Bronchial epithelial cell (primary cell): ENCODE data around the gene DNAJB5. TPM values are rescaled to one million over a fixed set of nuclear protein-coding genes. Genes with fewer than 3 reads are reported as not detected.

Experiments used
- DNase-seq: peaks from one replicate; pipeline ENCODE4 v3.0.0-alpha.2; 2010; ENCODE audit warnings: low read depth
- FAIRE-seq: peaks from 2 replicates; lab custom pipeline; 2011; peaks lifted over from hg19 to GRCh38; lab: Jason Lieb, UNC
- H3K27me3 ChIP-seq: 2 replicates; pipeline ENCODE4 v1.5.1; 2011; ENCODE audit warnings: low read length; ENCODE audit not compliant: control insufficient read depth, insufficient read depth
- H3K36me3 ChIP-seq: 2 replicates; pipeline ENCODE4 v1.5.1; 2011; ENCODE audit warnings: low read length; ENCODE audit not compliant: control insufficient read depth, insufficient read depth
- H3K4me3 ChIP-seq: 2 replicates; pipeline ENCODE4 v1.5.1; 2011; ENCODE audit warnings: mild to moderate bottlenecking, low read depth, low read length, control low read depth
- total RNA-seq: library from RNA; depleted of rRNA; stranded (reverse); fragments of >200 nt; gene quantifications from 2 replicates; pipeline ENCODE4 v1.2.1, GENCODE V29; 2014
- TF ChIP-seq, protein P1 (sequence below): IDR thresholded peaks from 2 replicates; pipeline ENCODE4 v1.5.1; 2011; ENCODE audit warnings: mild to moderate bottlenecking, moderate library complexity, low read length, control low read depth, inconsistent platforms; ENCODE audit not compliant: insufficient read depth, severe bottlenecking

DNAJB5 gene
- total RNA-seq, 1 donor from 2014 or later = 8.2 TPM

DNA sequence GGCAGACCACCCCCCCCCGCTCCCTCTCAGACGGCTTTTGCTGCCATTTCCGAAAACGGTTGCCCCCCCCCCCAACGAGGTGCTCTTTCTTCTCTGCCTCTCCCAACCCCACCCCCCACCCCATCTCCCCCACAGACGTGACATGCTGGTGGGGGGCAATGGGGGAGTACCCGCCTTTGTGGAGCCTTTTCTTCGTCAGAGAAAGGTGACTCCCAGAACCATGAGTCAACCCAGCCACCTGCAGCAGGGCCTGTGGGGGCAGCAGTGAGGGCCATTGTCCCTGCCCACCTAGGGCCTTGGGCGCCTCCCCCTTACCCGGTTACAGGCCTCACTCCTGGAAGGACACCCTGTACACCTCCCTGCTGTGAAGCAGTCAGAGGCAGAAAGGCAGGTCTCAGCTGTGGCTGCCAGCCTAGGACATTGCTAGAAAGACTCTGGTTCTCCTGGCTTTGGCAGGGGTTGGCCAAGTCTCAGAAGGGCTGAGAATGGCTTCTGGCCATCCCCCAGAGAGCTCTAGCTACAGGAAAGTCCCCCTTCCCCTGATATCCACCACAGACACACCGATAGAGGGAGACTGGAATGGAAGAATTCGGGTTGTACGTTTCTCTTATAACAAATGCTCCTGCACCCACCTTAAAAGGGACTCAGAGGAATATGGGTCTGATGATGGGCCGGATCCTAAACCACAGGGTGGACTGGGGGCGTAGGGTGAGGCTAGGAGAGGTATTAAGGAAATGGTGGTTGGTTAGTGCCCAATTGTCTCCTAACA lies 2.2 kb downstream of the DNAJB5 start:
- Histone ChIP-seq H3K36me3 (peaks cover 5% of the 10 kb centered on the region), H3K4me3 (no peak overlapping the region), H3K27me3 (no peaks in the 10 kb centered on the region)
- DNase-seq = peak; percentile 55
- FAIRE-seq = no peak
- TF ChIP-seq, protein P1, sequence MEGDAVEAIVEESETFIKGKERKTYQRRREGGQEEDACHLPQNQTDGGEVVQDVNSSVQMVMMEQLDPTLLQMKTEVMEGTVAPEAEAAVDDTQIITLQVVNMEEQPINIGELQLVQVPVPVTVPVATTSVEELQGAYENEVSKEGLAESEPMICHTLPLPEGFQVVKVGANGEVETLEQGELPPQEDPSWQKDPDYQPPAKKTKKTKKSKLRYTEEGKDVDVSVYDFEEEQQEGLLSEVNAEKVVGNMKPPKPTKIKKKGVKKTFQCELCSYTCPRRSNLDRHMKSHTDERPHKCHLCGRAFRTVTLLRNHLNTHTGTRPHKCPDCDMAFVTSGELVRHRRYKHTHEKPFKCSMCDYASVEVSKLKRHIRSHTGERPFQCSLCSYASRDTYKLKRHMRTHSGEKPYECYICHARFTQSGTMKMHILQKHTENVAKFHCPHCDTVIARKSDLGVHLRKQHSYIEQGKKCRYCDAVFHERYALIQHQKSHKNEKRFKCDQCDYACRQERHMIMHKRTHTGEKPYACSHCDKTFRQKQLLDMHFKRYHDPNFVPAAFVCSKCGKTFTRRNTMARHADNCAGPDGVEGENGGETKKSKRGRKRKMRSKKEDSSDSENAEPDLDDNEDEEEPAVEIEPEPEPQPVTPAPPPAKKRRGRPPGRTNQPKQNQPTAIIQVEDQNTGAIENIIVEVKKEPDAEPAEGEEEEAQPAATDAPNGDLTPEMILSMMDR = peak; percentile 43

DNA sequence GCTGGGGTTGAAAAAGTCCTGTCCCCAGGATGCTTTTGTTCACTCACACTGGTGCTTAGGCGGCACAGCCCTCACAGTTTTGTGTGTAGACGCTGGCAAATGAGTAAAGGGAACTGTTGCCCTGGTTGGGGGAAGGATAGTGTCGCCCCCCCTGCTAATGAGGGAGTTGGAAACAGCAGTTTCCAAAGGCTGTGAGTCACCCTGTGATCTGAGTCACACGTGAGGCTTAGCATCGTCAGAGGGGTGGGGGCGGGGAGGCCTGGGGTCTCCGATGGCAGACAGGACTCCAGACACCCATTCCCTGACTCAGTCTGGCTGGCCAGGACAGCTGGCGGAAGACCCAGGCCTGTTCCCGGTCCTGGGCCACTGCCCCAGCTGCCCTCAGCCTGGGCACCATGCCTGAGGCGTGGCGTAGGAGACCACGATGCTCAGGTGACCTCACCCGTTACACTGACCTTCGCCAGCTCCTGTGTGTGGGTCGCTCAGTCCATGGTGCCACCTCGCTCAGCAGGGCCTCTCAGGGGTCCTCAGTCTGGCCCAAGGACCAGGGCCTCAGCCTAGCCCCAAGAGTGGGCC lies 2.9 kb downstream of the DNAJB5 start:
- FAIRE-seq = no peak

DNA sequence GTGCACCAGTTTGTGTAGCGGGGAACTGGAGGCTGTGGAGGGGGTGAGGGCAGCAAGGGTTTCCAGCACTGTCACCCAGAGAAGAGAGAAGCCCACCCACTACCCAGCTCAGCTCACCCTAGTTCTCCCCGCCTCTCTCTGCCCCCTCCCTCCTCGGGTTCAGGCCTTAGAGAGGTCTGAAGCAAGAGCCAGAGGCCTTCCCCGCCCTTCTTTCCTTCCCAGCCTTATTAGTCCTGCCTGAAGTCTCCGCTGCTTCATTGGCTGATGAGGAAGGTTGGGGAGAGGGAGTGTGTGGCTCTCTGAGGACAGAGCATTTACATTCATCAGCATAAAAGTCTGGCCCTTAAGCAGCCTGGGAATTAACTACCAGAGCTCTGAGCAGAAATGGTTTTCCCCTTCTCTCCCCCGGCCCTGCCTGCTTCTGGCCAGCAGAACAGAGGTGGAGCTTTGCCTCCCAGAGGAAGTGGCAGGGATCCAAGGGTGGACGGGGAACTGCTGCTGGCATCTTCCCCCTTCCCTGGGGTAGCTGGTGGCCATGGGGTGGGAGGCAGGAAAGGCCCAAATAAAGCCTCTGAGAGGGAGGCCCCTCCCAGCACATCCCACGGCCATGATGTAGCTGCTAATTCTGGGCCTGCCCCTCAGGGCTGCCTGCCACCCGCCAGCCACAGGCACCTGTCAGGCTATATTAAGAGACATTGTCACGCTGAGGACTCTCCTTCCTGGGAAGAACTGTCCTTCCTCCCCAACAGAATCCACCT lies 4.1 kb downstream of the DNAJB5 start:
- TF ChIP-seq, protein P1 = no peak
- Histone ChIP-seq H3K4me3 (no peak overlapping the region), H3K36me3 (peaks cover 9% of the 10 kb centered on the region), H3K27me3 (no peaks in the 10 kb centered on the region)
- FAIRE-seq (peak; percentile 55), DNase-seq (peak; percentile 19)

More for the DNA sequence above, 2.9 kb downstream of the DNAJB5 start:
- H3K4me3 ChIP-seq = no peak overlapping the region
- TF ChIP-seq, protein P1 = no peak
- no peaks in the 10 kb centered on the region for H3K27me3 ChIP-seq
- DNase-seq = peak; percentile 88
- H3K36me3 ChIP-seq = peaks cover 9% of the 10 kb centered on the region

DNA sequence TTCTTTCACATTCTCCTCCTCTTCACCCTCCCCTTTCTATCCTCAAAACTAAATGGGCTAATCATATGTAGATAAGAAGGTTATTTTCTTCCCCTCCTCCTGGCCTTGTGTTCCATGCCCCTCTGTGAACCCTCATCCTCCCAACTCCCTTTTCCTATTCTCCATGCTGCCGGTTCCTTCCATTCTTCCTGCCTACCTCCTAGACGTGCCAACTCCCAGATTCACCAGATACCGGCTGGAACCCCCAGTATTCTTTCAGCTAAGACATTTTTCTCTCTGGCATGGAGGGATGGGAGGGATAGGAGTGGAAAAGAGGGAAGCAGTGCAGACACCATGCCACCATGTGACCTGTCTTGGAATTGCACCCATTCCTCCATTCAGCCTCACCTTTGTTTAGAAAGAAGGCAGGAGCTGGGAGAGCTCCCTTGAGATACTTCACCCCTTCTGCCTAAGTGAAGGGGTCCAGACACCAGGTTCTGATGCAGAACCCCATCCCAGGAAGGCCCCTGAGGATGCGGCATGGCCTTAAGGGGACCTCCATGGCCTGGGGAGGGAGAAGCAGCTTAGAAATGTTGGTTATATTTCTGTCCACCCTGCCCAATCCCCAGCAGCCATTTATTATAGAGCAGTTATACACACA lies 4.8 kb downstream of the DNAJB5 start:
- peak; percentile 32 for FAIRE-seq

More for the DNA sequence above, 4.8 kb downstream of the DNAJB5 start:
- H3K36me3 ChIP-seq = peaks cover 9% of the 10 kb centered on the region
- no peaks in the 10 kb centered on the region for H3K27me3 ChIP-seq
- no peak overlapping the region for H3K4me3 ChIP-seq
- DNase-seq = peak; percentile 66
- TF ChIP-seq, protein P1 = peak; percentile 80
